Cardiac septum (tissue), 1 donor: ENCODE results near the gene SORT1. TPM values are rescaled to one million over a fixed set of nuclear protein-coding genes. Genes with fewer than 3 reads are reported as not detected.
"Not testable (repeated sequence)": the region's sequence is repeated elsewhere in the genome, so short reads cannot be mapped to it uniquely, and the experiment has no call there.

Experiments
- DNase-seq: peaks from one replicate; pipeline ENCODE4 v3.0.0-alpha.2; 2020; ENCODE audit warnings: low spot score
- intact Hi-C: fragments of 100-400 bp; cut with DNase I; formaldehyde crosslinking; loops from one replicate; pipeline ENCODE4 v1.14.0; 2022
- total RNA-seq: library from RNA; stranded (reverse); fragmentation: NEBNext Ultra II Directional; extraction: Animal tissue kit (Norgen Biotek cat#: 25700); gene quantifications from one replicate; pipeline ENCODE4 v1.2.1, GENCODE V29; 2021
- donor health status: DM: no; HTN: no; CAD: no.

Gene SORT1
- total RNA-seq, 1 donor from 2014 or later = 184 TPM

DNA sequence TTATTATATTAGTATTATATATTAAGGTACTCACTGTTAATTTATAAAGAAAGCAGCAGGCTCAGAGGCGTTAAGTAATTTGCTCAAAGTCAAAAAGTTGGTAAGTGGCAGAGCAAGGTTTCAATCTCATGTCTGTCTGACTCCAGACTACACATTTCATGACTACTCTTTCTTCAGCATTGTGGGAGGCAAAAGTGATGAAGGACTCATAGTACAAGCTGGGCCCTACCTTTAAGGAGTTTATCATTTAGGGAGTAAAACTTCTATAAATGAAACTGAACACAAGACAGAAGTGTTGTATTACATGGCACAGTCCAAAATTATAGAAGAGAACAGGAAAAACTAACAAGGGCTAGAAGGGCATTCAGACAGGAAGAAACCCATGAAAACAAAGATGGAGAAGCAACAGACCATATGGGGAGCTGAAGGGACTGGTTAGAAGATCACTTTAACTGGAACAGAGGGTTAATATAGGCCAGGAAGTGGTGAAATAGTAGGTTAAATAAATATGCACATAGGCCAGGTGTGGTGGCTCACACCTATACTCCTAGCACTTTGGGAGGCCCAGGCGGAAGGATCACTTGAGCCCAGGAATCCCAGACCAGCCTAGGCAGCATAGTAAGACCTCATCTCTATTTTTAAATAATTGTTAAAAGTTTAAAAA lies 11.5 kb downstream of the SORT1 start:
- intact Hi-C loops = no loop called here
- no peak for DNase-seq

DNA sequence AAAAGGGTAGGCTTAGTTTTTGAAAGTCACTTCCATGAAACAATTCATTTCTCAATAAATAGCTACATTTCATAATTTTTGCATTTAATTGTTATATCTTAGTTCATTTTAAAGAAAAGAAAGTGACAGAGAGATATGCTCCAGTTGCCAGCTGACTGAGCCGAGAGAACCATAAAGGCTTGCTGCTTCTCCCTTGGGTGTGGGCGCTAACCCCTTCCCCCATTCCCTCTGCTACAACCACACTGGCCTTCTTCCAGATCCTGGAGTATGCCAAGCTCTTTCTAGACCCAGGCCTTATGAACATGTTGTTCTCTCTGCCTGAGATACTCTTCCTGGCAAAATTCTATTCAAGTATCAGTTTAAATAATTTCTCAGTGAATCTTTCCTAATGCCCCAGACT lies 12.3 kb downstream of the SORT1 start:
- DNase-seq = no peak
- intact Hi-C loops = no loop called here

GRCh38 chr1:109383854-109384253 lies 13.9 kb downstream of the SORT1 start:
- no peak for DNase-seq
- intact Hi-C loops = no loop called here

- DNase-seq = no peak
- intact Hi-C loops = no loop called here
Measured at GRCh38 chr1:109383087-109383779, 14.5 kb downstream of the SORT1 start.

GRCh38 chr1:109381573-109381972 lies 16.1 kb downstream of the SORT1 start:
- intact Hi-C loops = no loop called here
- no peak for DNase-seq

GRCh38 chr1:109379907-109380306 lies 17.8 kb downstream of the SORT1 start:
- intact Hi-C loops = no loop called here
- no peak for DNase-seq

DNA sequence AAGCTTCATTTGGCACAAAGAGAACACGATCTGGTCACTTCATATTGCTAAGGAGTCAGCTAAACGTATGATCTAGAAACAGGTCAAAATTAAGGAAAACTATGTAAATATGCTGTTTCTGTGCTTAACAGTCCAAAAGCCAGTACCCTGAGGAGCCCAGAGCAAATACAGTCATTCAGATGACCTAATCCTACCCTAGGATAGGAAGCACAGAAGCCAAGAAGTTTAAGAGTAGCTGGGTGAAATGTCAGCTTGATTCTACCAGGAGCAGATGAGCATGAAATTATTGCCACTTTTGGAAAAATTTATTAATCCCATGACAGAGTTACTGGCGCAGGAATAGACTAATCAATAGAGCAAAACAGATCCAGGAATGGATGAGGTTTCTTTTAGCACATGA lies 18.3 kb downstream of the SORT1 start:
- intact Hi-C loops = no loop called here
- DNase-seq = no peak

- DNase-seq = no peak
- intact Hi-C loops = no loop called here
Measured at GRCh38 chr1:109377698-109378097, 20.0 kb downstream of the SORT1 start.

GRCh38 chr1:109373696-109374095 lies 24.0 kb downstream of the SORT1 start:
- DNase-seq, intact Hi-C loops: not testable (repeated sequence)

GRCh38 chr1:109373126-109373525 lies 24.6 kb downstream of the SORT1 start:
- DNase-seq = no peak

DNA sequence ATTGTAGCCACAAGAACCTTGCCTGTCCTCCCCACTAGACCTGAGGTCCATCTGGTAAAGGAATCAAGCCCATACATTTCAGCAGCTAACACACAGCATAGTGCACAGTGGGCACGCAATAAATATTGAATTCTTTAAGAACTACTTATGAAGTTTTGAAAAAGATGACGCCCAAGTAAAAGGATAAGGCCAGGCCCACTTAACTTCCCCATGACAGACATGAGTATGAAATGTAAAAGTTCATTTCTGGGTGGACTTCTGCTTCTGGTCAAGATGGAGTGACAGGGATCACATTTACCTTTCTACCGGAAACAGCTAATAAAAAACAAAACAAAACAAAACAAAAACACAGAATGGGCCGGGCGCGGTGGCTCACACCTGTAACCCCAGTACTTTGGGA lies 25.4 kb downstream of the SORT1 start:
- no peak for DNase-seq
- intact Hi-C loops = no loop called here

More at GRCh38 chr1:109373126-109373525, 24.6 kb downstream of the SORT1 start:
- intact Hi-C loops = no loop called here

DNA sequence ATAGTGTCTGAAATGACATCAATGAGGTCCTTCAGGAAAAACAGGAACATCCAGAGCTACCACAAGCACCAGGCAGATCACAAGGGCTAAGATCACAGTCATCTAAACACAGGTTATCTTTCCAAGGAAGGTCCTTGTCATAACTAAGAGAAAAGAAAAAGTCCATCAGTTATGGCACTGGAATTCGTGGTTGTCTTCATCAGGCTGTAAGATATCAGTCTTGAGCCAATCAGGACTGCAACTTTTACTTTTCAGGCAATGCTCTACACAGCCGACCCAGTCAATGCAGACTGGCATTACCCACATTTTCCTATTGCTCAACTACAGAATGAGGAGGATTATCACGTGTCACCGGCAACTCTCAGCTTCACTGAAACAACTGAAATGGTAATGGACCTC lies 26.4 kb downstream of the SORT1 start:
- no peak for DNase-seq
- intact Hi-C loops = loop anchor here (2.0 kb wide), 1 partner anchor 21 kb away; no protein-coding TSS in a partner anchor

DNA sequence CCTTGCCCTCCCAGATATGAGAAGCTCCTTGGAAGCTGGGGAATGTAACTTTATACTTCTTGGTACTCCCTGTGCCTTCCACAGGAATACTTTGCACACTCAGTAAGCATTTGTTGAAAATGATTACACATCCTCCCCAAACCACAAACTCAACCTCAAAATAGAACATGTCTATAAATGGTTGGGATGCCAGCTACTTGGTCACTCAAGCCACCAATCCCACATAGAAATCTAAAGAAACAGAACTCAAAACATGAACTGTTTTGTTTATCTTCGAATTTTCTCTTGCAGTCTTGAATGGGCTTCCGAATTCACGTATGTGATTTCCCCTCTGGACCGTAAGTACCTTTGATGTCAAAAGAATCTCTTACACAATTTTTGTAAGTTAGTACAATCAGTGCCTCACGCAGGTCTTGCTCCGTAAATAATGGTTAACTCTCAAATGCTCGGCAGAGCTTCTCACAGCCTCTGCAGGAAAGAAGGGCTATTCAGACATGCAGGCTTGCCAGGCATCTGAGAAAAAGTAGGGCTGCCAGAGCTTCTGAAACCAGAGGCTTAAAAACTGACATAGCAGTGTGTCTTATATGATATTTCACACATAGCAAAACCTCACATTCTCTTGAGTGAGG lies 26.9 kb downstream of the SORT1 start:
- DNase-seq = no peak
- intact Hi-C loops = loop anchor here (2.0 kb wide), 1 partner anchor 22 kb away; no protein-coding TSS in a partner anchor

DNA sequence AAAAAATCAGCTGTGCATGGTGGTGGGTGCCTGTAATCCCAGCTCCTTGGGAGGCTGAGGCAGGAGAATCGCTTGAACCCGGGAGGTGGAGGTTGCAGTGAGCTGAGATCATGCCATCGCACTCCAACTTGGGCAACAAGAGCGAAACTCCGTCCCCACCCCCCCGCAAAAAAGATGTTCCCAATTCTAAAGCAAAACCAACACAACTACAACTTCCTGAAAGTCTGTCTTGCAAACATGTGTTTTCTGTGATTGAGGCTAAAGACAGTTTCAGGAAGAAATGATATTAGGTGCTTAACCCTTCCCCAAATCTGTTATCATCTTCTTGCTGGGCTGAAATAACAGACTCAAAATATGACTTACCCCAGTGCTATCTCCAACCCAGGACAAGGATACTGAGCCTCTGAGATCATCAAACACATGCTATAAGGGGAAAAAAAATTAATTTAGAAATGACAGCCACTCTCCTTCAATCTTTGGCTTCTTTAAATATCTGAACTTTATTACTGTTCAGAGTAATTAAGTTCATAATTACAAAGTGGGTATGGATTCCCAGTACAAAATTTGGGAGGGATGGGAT lies 28.5 kb downstream of the SORT1 start:
- intact Hi-C loops = no loop called here

GRCh38 chr1:109368464-109368863 lies 29.3 kb downstream of the SORT1 start:
- intact Hi-C loops = no loop called here
- DNase-seq = no peak

More for the DNA sequence above, 28.5 kb downstream of the SORT1 start:
- DNase-seq = no peak

GRCh38 chr1:109367626-109368025 lies 30.1 kb downstream of the SORT1 start:
- no peak for DNase-seq
- intact Hi-C loops = no loop called here

DNA sequence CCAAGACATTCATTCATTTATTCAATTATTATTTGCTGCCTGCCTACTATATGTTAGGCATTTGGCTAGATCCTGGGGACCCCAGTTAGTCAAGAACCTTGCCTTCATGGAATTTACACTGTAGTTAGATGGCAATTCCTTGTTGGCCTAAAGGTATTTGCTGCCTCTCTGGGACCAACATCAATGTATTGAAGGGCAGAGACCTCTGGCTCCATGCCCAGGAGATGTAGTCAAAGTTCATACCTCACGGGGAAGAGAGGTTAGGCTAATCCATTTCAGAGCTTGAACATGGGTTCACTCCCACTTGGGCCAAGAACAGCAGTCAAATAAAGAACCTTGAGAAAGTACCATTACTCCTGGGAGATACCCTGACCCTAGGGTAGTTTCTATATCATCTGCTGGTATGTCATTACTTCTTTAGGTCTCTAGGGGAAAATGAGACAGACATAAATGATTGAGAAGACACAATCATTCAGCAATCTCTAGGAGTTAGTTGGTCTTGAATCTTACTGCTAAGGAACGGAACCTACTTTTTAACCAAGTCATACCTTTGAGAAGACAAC lies 32.0 kb downstream of the SORT1 start:
- DNase-seq = no peak
- intact Hi-C loops = no loop called here

- no peak for DNase-seq
- intact Hi-C loops = no loop called here
Measured at GRCh38 chr1:109361649-109362048, 36.1 kb downstream of the SORT1 start.

DNA sequence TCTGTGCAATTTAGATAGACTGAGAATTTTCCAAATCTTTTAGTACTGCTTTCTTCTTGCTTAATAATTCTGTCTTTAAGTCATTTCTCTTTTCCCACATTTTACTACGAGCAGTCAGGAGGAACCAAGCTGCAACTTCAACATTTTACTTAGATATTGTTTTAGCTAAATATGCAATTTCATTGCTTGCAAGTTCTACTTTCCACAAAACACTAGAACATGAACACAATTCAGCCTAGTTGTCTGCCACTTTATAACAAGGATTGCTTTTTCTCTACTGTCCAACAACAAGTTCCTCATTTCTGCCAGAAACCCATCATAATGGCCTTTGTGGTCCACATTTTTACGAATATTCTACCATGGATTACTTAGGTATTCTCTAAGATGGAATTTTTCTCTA lies 36.6 kb downstream of the SORT1 start:
- intact Hi-C loops = no loop called here
- DNase-seq = no peak

DNA sequence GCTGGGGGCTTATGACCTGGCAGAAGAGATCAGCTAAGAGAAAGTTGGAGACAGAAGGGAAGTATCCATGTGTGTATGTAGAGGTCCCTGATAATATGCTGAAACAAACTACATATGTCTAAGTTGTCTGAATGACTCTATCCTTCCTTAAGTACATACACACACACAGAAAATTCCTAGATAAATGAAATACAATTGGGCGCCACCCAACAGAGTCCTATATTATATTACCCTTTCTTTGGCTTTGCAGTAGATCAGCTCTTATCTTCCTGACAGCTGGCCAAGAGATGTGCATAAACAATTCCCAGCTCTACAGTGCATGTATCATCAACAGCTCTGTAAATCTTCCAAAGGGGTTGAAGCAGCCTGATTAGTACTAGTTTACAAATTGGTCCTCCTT lies 40.1 kb downstream of the SORT1 start:
- DNase-seq = no peak
- intact Hi-C loops = loop anchor here (5.0 kb wide), 1 partner anchor 40 kb away; the partner anchor contains the start of gene SORT1
